Pancreas (tissue), 10 donors: Measurements from ENCODE around the gene GPR150. TPM values are rescaled to one million over a fixed set of nuclear protein-coding genes. Genes with fewer than 3 reads are reported as not detected.

Experiments
- ATAC-seq, 4 donors: fragments of 200-7000 bp; cut with Tn5 transposase; one replicate each; pipeline versions ENCODE4 v1.8.0 to v1.9.1; 2020; ENCODE audit warnings: mild to moderate bottlenecking in 4 of 4, moderate library complexity in 4 of 4
- DNase-seq, 6 donors: peaks; one replicate each; pipeline ENCODE4 v3.0.0-alpha.2; 2020
- FAIRE-seq: peaks from 2 replicates; lab custom pipeline; 2012; peaks lifted over from hg19 to GRCh38; lab: Jason Lieb, UNC
- H3K27ac ChIP-seq, 4 donors: fragments of 200-600 bp; sonication (generic); 1 replicate in 3 of 4; 2 replicates in 1 of 4; pipeline versions ENCODE4 v1.5.0 to v1.8.0; 2020
- H3K27me3 ChIP-seq, 4 donors: fragments of 200-600 bp; one replicate each; pipeline ENCODE4 v1.8.0; 2021
- H3K36me3 ChIP-seq, 3 donors: fragments of 200-600 bp; sonication (generic) in 1 of 3; one replicate each; pipeline versions ENCODE4 v1.5.0 to v1.8.0; 2020 to 2021
- H3K4me1 ChIP-seq, 3 donors: fragments of 200-600 bp; one replicate each; pipeline ENCODE4 v1.8.0; 2021
- H3K4me3 ChIP-seq, 4 donors: fragments of 200-600 bp; sonication (generic) in 2 of 4; one replicate each; pipeline versions ENCODE4 v1.5.0 to v1.8.0; 2020 to 2021
- H3K9me3 ChIP-seq, 4 donors: fragments of 200-600 bp; one replicate each; pipeline ENCODE4 v1.8.0; 2021
- WGBS, 2 donors: extraction: QIAGEN DNeasy Blood & Tissue Kit; methylation state at CpG; one replicate each; pipeline ENCODE4 v1.1.7; 2013; 5-methylcytosine and 5-hydroxymethylcytosine counted together
- intact Hi-C, 3 donors: fragments of 100-400 bp; cut with DNase I; formaldehyde crosslinking; loops; one replicate each; pipeline versions ENCODE4 v1.11.1 to v1.14.2; 2022
- polyA plus RNA-seq, 2 donors: library from polyadenylated mRNA; stranded (reverse); fragments of 200-250 nt; gene quantifications; one replicate each; pipeline ENCODE4 v1.2.3, GENCODE V29; 2013
- total RNA-seq, 6 donors: library from RNA; stranded (reverse); fragmentation: NEBNext Ultra II Directional in 4 of 6; extraction: Animal tissue kit (Norgen Biotek cat#: 25700) in 4 of 6; gene quantifications; one replicate each; pipeline versions ENCODE4 v1.2.1 to v1.2.4, GENCODE V29; 2021 to 2023
- TF ChIP-seq, protein P1 (sequence below), 4 donors: fragments of 200-600 bp; sonication (generic) in 3 of 4; IDR thresholded peaks; one replicate each; pipeline versions ENCODE4 v1.5.0 to v1.8.0; 2021; ENCODE audit warnings: antibody characterized with exemption in 4 of 4
- donor health status: healthy with polysubstance abuse.
- donor health status: DM: no; HTN: no; CAD: no; lungs with moderate emphysema.
- donor health status: DM: no; HTN: no; CAD: no.
- donor health status: control.
- donor health status: control.
- donor health status: Bipolar disorder and iron deficiency.
- donor health status: DM: yes; HTN: yes; CAD: no.
- donor health status: DM: no; HTN: no; CAD: no.
- donor health status: DM: no; HTN: no; CAD: no.
- donor health status: DM: yes; HTN: yes; CAD: no.

Gene GPR150
- total and polyA plus RNA-seq, 8 donors: 0.61 to 5.7 (median 2.0) TPM

DNA sequence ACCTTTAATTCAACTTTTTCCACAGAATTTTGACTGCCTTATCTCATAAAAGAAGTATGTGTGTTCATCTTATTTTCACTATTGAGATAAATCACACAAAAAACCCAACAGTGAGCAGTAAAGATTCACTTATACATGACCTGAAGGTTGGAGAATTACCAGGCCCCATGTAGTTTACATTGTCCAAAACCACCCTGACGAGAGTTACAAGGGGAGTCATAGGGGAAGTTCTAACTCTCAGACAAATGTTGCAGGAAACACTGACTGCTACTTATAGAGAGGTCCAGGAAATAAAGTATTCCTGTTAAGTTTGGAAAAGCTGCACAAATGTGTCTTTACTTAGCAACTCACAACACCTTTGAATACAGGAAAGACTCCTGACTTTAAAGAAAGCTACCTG lies 48.8 kb downstream of the GPR150 start:
- no peak overlapping the region for H3K4me3 ChIP-seq
- H3K9me3 ChIP-seq: no peaks in the 10 kb centered on the region
- DNase-seq (no peak), ATAC-seq (no peak), FAIRE-seq (no peak)
- 86 to 100% methylated on average over 1 of the region's 1 CpG for WGBS, 2 donors
- TF ChIP-seq, protein P1, sequence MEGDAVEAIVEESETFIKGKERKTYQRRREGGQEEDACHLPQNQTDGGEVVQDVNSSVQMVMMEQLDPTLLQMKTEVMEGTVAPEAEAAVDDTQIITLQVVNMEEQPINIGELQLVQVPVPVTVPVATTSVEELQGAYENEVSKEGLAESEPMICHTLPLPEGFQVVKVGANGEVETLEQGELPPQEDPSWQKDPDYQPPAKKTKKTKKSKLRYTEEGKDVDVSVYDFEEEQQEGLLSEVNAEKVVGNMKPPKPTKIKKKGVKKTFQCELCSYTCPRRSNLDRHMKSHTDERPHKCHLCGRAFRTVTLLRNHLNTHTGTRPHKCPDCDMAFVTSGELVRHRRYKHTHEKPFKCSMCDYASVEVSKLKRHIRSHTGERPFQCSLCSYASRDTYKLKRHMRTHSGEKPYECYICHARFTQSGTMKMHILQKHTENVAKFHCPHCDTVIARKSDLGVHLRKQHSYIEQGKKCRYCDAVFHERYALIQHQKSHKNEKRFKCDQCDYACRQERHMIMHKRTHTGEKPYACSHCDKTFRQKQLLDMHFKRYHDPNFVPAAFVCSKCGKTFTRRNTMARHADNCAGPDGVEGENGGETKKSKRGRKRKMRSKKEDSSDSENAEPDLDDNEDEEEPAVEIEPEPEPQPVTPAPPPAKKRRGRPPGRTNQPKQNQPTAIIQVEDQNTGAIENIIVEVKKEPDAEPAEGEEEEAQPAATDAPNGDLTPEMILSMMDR (IDR thresholded peaks at IDR 0.05): no peak
- no peaks in the 10 kb centered on the region for H3K36me3 ChIP-seq
- no peak overlapping the region for H3K27ac ChIP-seq
- H3K27me3 ChIP-seq: no peaks in the 10 kb centered on the region
- intact Hi-C loops: loop anchor here in 1 of 3 donors (10.0 kb wide), 1 partner anchor 66 kb away; the partner anchor contains the start of gene RHOBTB3
- peaks cover 0 to 14% (median 8%) of the 10 kb centered on the region in 3 donors for H3K4me1 ChIP-seq

DNA sequence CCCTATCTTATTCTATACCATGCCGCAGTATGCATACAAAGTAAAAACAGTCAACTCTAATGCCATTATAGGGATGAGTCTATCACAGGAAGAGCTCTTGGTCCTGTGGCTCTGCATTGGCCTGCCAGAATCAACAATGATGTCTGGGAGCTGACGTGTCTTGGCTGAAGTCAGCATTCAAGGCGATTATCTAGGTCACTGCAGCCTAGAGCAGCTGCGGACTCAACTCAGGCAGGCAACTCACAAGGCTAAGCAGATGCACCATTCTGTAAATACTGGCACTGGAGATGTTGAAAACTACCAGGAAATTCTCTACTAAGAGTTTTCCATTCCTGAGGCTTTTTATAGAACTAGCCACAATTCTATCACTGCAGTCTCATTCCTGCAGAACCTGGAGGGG lies 49.7 kb downstream of the GPR150 start:
- peaks cover 0 to 7% (median 4%) of the 10 kb centered on the region in 3 donors for H3K4me1 ChIP-seq
- ATAC-seq: peak; percentile 37 to 80 (median 70)
- peak; percentile 63 for FAIRE-seq
- H3K36me3 ChIP-seq: no peaks in the 10 kb centered on the region
- no peaks in the 10 kb centered on the region for H3K27me3 ChIP-seq
- 65 to 70% methylated on average over 4 of the region's 4 CpGs for WGBS, 2 donors
- no peak overlapping the region for H3K4me3 ChIP-seq
- TF ChIP-seq, protein P1 (IDR thresholded peaks at IDR 0.05): no peak
- DNase-seq: peak in 4 of 6 donors; percentile 18 to 30 (median 26)
- H3K27ac ChIP-seq: no peak overlapping the region
- intact Hi-C loops: loop anchor here in 1 of 3 donors (10.0 kb wide), 1 partner anchor 65 kb away; the partner anchor contains the start of gene RHOBTB3
- H3K9me3 ChIP-seq: no peaks in the 10 kb centered on the region

DNA sequence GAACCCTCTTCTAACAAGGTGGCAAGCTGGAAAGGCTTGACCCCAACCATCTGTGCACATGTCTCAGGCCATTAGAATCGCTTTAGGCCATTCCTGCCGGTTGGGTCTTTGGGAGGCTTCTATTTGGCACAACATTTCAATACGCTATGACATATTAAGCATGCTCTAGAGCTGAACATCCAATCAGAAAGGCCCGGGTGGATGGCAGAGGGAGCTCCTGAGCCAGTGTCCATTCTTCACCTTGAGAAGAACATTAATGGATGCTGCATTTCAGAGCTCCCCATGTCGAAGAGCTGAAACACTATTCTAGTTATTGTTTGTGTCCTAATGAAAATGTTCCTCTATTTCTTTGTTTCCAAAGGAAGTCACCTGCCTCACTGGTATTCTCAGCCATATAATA lies 50.1 kb downstream of the GPR150 start:
- intact Hi-C loops: loop anchor here in 1 of 3 donors (10.0 kb wide), 1 partner anchor 65 kb away; the partner anchor contains the start of gene RHOBTB3
- ATAC-seq (no peak), FAIRE-seq (no peak)

DNA sequence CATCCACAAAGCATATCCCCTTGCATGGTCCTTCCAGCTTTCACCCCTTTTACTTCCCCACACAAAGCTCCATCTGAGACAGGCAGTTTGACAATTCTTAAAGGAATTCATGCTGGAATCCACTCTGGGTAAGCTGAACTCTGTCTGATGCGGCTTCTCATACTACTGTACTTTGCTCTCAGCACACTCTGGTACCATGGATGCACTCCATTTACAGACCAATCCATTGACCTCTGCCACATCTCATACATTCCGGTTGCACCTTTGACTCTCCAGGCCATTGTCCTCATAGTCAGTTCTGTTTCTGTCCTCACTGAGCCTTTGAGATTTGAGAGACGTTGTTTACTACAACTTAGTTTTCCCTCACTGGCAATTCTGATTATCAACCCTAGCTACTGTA lies 50.7 kb downstream of the GPR150 start:
- Histone ChIP-seq H3K27ac (no peak overlapping the region), H3K27me3 (no peaks in the 10 kb centered on the region), H3K36me3 (no peaks in the 10 kb centered on the region), H3K4me3 (no peak overlapping the region), H3K9me3 (no peaks in the 10 kb centered on the region), H3K4me1 (peaks cover 0 to 7% (median 0%) of the 10 kb centered on the region in 3 donors)
- 92 to 94% methylated on average over 3 of the region's 3 CpGs for WGBS, 2 donors
- no peak for DNase-seq
- intact Hi-C loops: no loop called here
- no peak for ATAC-seq
- no peak for FAIRE-seq
- TF ChIP-seq, protein P1 (IDR thresholded peaks at IDR 0.05): no peak

More for the DNA sequence above, 50.1 kb downstream of the GPR150 start:
- Histone ChIP-seq H3K9me3 (no peaks in the 10 kb centered on the region), H3K36me3 (no peaks in the 10 kb centered on the region), H3K27ac (no peak overlapping the region), H3K4me1 (peaks cover 0 to 7% (median 0%) of the 10 kb centered on the region in 3 donors), H3K4me3 (no peak overlapping the region), H3K27me3 (no peaks in the 10 kb centered on the region)
- TF ChIP-seq, protein P1 (IDR thresholded peaks at IDR 0.05): no peak
- DNase-seq: no peak
- 88 to 93% methylated on average over 5 of the region's 5 CpGs for WGBS, 2 donors

Other genes starting within 250 kb of the GPR150 start
- under 1 TPM; 0.28 to 0.93 (median 0.48) TPM for gene FAM81B, start 228.7 kb upstream of the GPR150 start, total RNA-seq
- gene FAM81B, start 228.7 kb upstream of the GPR150 start, polyA plus RNA-seq: under 1 TPM; 0.27 to 0.61 TPM
- gene SKIC3, start 65.1 kb upstream of the GPR150 start, total RNA-seq: 10 to 100 TPM; 30.9 to 47.4 (median 44.4) TPM
- gene SKIC3, start 65.1 kb upstream of the GPR150 start, polyA plus RNA-seq: 10 to 100 TPM in 1 of 2 donors, 1 to 10 TPM in 1; 9.7 to 22.1 TPM
- gene ARSK, start 65.0 kb upstream of the GPR150 start, total RNA-seq: 1 to 10 TPM; 1.3 to 3.9 (median 3.2) TPM
- gene ARSK, start 65.0 kb upstream of the GPR150 start, polyA plus RNA-seq: 1 to 10 TPM; 2.2 to 3.9 TPM
- 1 to 10 TPM; 1.3 to 2.7 (median 1.7) TPM for gene RFESD, start 26.7 kb downstream of the GPR150 start, total RNA-seq
- 1 to 10 TPM; 1.1 to 2.8 TPM for gene RFESD, start 26.7 kb downstream of the GPR150 start, polyA plus RNA-seq
- gene SPATA9, start 62.9 kb downstream of the GPR150 start, total RNA-seq: under 1 TPM; 0.12 to 0.67 (median 0.48) TPM
- 1 to 10 TPM in 1 of 2 donors, under 1 TPM in 1; 0.19 to 1.3 TPM for gene SPATA9, start 62.9 kb downstream of the GPR150 start, polyA plus RNA-seq
- gene RHOBTB3, start 111.2 kb downstream of the GPR150 start, total RNA-seq: 100 to 1,000 TPM in 3 of 6 donors, 10 to 100 TPM in 3; 59.6 to 190 (median 93.7) TPM
- gene RHOBTB3, start 111.2 kb downstream of the GPR150 start, polyA plus RNA-seq: 10 to 100 TPM; 32.5 to 54.8 TPM
- gene GLRX, start 202.6 kb downstream of the GPR150 start, total RNA-seq: 10 to 100 TPM in 1 of 6 donors, 1 to 10 TPM in 5; 1.7 to 11.2 (median 4.4) TPM
- 10 to 100 TPM; 15.7 to 20.9 TPM for gene GLRX, start 202.6 kb downstream of the GPR150 start, polyA plus RNA-seq